H9 (cell line): ENCODE data around the gene DPP8. TPM values are rescaled to one million over a fixed set of nuclear protein-coding genes. Genes with fewer than 3 reads are reported as not detected.

Source experiments
- DNase-seq: peaks from one replicate; pipeline ENCODE4 v3.0.0-alpha.2; 2017
- H2AFZ ChIP-seq: one replicate; pipeline ENCODE4 v1.6.1; 2013; ENCODE audit warnings: mild to moderate bottlenecking, low read length, control low read depth, moderate library complexity
- H2AK5ac ChIP-seq: 2 replicates; pipeline ENCODE4 v1.6.1; 2013; ENCODE audit warnings: low read length, control low read depth, mixed read lengths; ENCODE audit not compliant: insufficient read length
- H2BK120ac ChIP-seq: one replicate; pipeline ENCODE4 v1.6.1; 2013; ENCODE audit warnings: low read depth, mild to moderate bottlenecking, low read length, control low read depth, inconsistent platforms; ENCODE audit not compliant: poor library complexity, severe bottlenecking
- H2BK12ac ChIP-seq: 2 replicates; pipeline ENCODE4 v1.6.1; 2013; ENCODE audit warnings: low read length, control low read depth, mixed read lengths, low read depth; ENCODE audit not compliant: insufficient read length
- H2BK15ac ChIP-seq: 2 replicates; pipeline ENCODE4 v1.6.1; 2013; ENCODE audit warnings: low read depth, low read length, control low read depth
- H2BK20ac ChIP-seq: one replicate; pipeline ENCODE4 v1.6.1; 2013; ENCODE audit warnings: low read depth, mild to moderate bottlenecking, low read length, control low read depth, inconsistent platforms; ENCODE audit not compliant: poor library complexity, severe bottlenecking
- H2BK5ac ChIP-seq: 2 replicates; pipeline ENCODE4 v1.6.1; 2013; ENCODE audit warnings: low read length, control low read depth, mixed read lengths; ENCODE audit not compliant: insufficient read length
- H3K14ac ChIP-seq: 2 replicates; pipeline ENCODE4 v1.6.1; 2013; ENCODE audit warnings: low read length, control low read depth; ENCODE audit not compliant: insufficient read depth
- H3K18ac ChIP-seq: 2 replicates; pipeline ENCODE4 v1.6.1; 2013; ENCODE audit warnings: low read depth, mild to moderate bottlenecking, mixed read lengths, low read length, control low read depth; ENCODE audit not compliant: insufficient read length
- H3K23ac ChIP-seq: 2 replicates; pipeline ENCODE4 v1.6.1; 2013; ENCODE audit warnings: low read length, control low read depth, mixed read lengths, low read depth; ENCODE audit not compliant: insufficient read length
- H3K23me2 ChIP-seq: 2 replicates; pipeline ENCODE4 v1.6.1; 2013; ENCODE audit warnings: low read depth, mild to moderate bottlenecking, mixed read lengths, low read length, control low read depth; ENCODE audit not compliant: insufficient read length, poor library complexity, severe bottlenecking
- H3K27ac ChIP-seq: 2 replicates; pipeline ENCODE4 v1.5.1; 2013; ENCODE audit warnings: low read length, control low read depth, mixed read lengths, low read depth; ENCODE audit not compliant: insufficient read length
- H3K27me3 ChIP-seq: 2 replicates; pipeline ENCODE4 v1.6.1; 2013; ENCODE audit warnings: low read length, control low read depth, inconsistent platforms; ENCODE audit not compliant: insufficient read depth
- H3K4ac ChIP-seq: 2 replicates; pipeline ENCODE4 v1.6.1; 2013; ENCODE audit warnings: low read depth, mild to moderate bottlenecking, control low read depth, inconsistent platforms, low read length, moderate library complexity
- H3K4me1 ChIP-seq: 2 replicates; pipeline ENCODE4 v1.6.1; 2013; ENCODE audit warnings: low read length, control low read depth, inconsistent platforms; ENCODE audit not compliant: insufficient read depth
- H3K4me2 ChIP-seq: 2 replicates; pipeline ENCODE4 v1.6.1; 2013; ENCODE audit warnings: low read length, control low read depth, mixed read lengths; ENCODE audit not compliant: insufficient read length, insufficient read depth
- H3K56ac ChIP-seq: 2 replicates; pipeline ENCODE4 v1.6.1; 2013; ENCODE audit warnings: low read depth, mild to moderate bottlenecking, mixed read lengths, low read length, control low read depth; ENCODE audit not compliant: insufficient read length
- H3K79me1 ChIP-seq: 2 replicates; pipeline ENCODE4 v1.6.1; 2013; ENCODE audit warnings: low read depth, mild to moderate bottlenecking, moderate library complexity, low read length, control low read depth, inconsistent platforms; ENCODE audit not compliant: insufficient read depth, poor library complexity, severe bottlenecking
- H3K79me2 ChIP-seq: 2 replicates; pipeline ENCODE4 v1.6.1; 2013; ENCODE audit warnings: low read length, control low read depth, inconsistent platforms; ENCODE audit not compliant: insufficient read depth
- H3K9ac ChIP-seq: 2 replicates; pipeline ENCODE4 v1.6.1; 2013; ENCODE audit warnings: low read length, control low read depth, mixed read lengths; ENCODE audit not compliant: insufficient read length; ENCODE audit errors: extremely low read depth
- H3K9me3 ChIP-seq: one replicate; pipeline ENCODE4 v1.6.1; 2013; ENCODE audit warnings: low read depth, low read length, inconsistent platforms; ENCODE audit not compliant: control insufficient read depth
- H3T11ph ChIP-seq: one replicate; pipeline ENCODE4 v1.6.1; 2013; ENCODE audit warnings: mild to moderate bottlenecking, low read length, control low read depth, inconsistent platforms
- H4K20me1 ChIP-seq: one replicate; pipeline ENCODE4 v1.6.1; 2013; ENCODE audit not compliant: control insufficient read depth, insufficient read length, insufficient read depth
- H4K5ac ChIP-seq: 2 replicates; pipeline ENCODE4 v1.6.1; 2013; ENCODE audit warnings: low read depth, mild to moderate bottlenecking, mixed read lengths, low read length, control low read depth; ENCODE audit not compliant: insufficient read length
- H4K8ac ChIP-seq: replicated peaks from 2 replicates; pipeline ENCODE4 v1.6.1; 2013; ENCODE audit warnings: low read length, control low read depth, mixed read lengths, low read depth; ENCODE audit not compliant: insufficient read length
- H4K91ac ChIP-seq: 2 replicates; pipeline ENCODE4 v1.6.1; 2013; ENCODE audit warnings: low read depth, mild to moderate bottlenecking, moderate library complexity, mixed read lengths, low read length, control low read depth; ENCODE audit not compliant: insufficient read length
- H3K27ac Mint-ChIP-seq, 3 experiments: 2 replicates in 2 of 3; 3 replicates in 1 of 3; pipeline ENCODE4 v1.8.0; 2020 to 2021; ENCODE audit warnings: mixed read lengths in 3 of 3, mild to moderate bottlenecking in 1 of 3, moderate library complexity in 1 of 3
- H3K27me3 Mint-ChIP-seq: 2 replicates; pipeline ENCODE4 v1.8.0; 2021; ENCODE audit warnings: low read depth, mild to moderate bottlenecking, moderate library complexity, mixed read lengths
- H3K36me3 Mint-ChIP-seq, 3 experiments: 2 replicates in 2 of 3; 3 replicates in 1 of 3; pipeline ENCODE4 v1.8.0; 2020 to 2021; ENCODE audit warnings: low read depth in 3 of 3, mixed read lengths in 3 of 3; ENCODE audit not compliant: insufficient read depth in 1 of 3
- H3K4me1 Mint-ChIP-seq, 2 experiments: 2 replicates each; pipeline ENCODE4 v1.8.0; 2020; ENCODE audit warnings: mixed read lengths in 2 of 2
- H3K4me3 Mint-ChIP-seq, 2 experiments: 2 replicates in 1 of 2; 3 replicates in 1 of 2; pipeline ENCODE4 v1.8.0; 2020 to 2021; ENCODE audit warnings: mild to moderate bottlenecking in 2 of 2, mixed read lengths in 2 of 2, moderate library complexity in 1 of 2
- H3K9me3 Mint-ChIP-seq, 2 experiments: 2 replicates in 1 of 2; 3 replicates in 1 of 2; pipeline ENCODE4 v1.8.0; 2020; ENCODE audit warnings: mild to moderate bottlenecking in 2 of 2, mixed read lengths in 2 of 2, moderate library complexity in 1 of 2
- WGBS: extraction: QIAGEN DNeasy Blood & Tissue Kit; methylation state at CpG from one replicate; pipeline ENCODE4 v1.1.7; 2013; ENCODE audit warnings: missing lambda C conversion rate, low lambda C conversion rate, mixed read lengths; ENCODE audit not compliant: insufficient read length; ENCODE audit errors: extremely low coverage; 5-methylcytosine and 5-hydroxymethylcytosine counted together
- total RNA-seq: library from RNA; stranded (reverse); gene quantifications from 2 replicates; pipeline ENCODE4 v1.2.1, GENCODE V29; 2021
- TF ChIP-seq, protein P1 (sequence below): fragments of 200-600 bp; sonication (generic); conservative IDR thresholded peaks from 3 replicates; pipeline ENCODE4 v1.8.0; 2021; ENCODE audit warnings: antibody characterized with exemption, mild to moderate bottlenecking

Gene DPP8
- total RNA-seq, 1 experiment from 2014 or later = 26.6 TPM

DNA sequence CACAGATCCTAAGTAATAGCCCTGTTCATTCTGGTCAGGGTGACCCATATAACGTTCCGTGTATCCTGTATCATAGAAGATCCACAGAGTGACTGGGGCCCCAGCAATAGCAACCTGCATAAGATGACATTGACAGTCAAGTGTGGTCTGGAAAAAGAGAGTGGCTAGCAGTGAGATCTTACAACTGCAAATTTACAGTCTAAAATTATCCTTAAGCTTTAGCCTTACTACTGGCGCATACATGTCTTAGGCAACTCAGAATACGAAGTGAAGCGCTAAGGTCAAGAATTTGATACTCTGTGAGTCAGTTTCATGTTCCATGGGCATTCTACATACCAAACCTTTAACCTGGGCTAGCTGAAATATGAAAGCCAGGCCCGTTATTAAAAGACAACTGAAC lies 65.5 kb downstream of the DPP8 start:
- H4K8ac ChIP-seq = no peak overlapping the region
- H2AK5ac ChIP-seq = no peak overlapping the region
- H3K27me3 ChIP-seq = no peaks in the 10 kb centered on the region
- no peak overlapping the region for H3K14ac ChIP-seq
- no peak overlapping the region for H4K5ac ChIP-seq
- Mint-ChIP-seq H3K36me3 (peaks cover 14 to 54% (median 38%) of the 10 kb centered on the region in 3 experiments; a peak in 6 of 7 replicates), H3K4me3 (no peak overlapping the region), H3K4me1 (no peaks in the 10 kb centered on the region), H3K9me3 (no peaks in the 10 kb centered on the region), H3K27ac (0 out of 7 replicates have a peak overlapping the region, but pooled peaks of 1 of the 3 experiments have one; percentile 46), H3K27me3 (no peaks in the 10 kb centered on the region)
- no peak overlapping the region for H3K27ac ChIP-seq
- DNase-seq = no peak
- WGBS = no CpG with 5 or more reads among the region's 6 CpGs
- H2BK12ac ChIP-seq = no peak overlapping the region
- H3T11ph ChIP-seq = no peak overlapping the region
- no peak overlapping the region for H3K18ac ChIP-seq
- H3K23me2 ChIP-seq = no peaks in the 10 kb centered on the region
- H2BK120ac ChIP-seq = no peak overlapping the region
- H2BK20ac ChIP-seq = no peak overlapping the region
- no peaks in the 10 kb centered on the region for H3K79me1 ChIP-seq
- H4K20me1 ChIP-seq = no peaks in the 10 kb centered on the region
- H2BK15ac ChIP-seq = no peak overlapping the region
- no peak overlapping the region for H4K91ac ChIP-seq
- H3K56ac ChIP-seq = no peak overlapping the region
- no peak overlapping the region for H2AFZ ChIP-seq
- H2BK5ac ChIP-seq = no peak overlapping the region
- H3K4me2 ChIP-seq = no peak overlapping the region
- H3K4ac ChIP-seq = no peak overlapping the region
- H3K79me2 ChIP-seq = peaks cover 2% of the 10 kb centered on the region; the same call in 1 of the 2 replicates
- no peak overlapping the region for H3K9ac ChIP-seq
- TF ChIP-seq, protein P1, sequence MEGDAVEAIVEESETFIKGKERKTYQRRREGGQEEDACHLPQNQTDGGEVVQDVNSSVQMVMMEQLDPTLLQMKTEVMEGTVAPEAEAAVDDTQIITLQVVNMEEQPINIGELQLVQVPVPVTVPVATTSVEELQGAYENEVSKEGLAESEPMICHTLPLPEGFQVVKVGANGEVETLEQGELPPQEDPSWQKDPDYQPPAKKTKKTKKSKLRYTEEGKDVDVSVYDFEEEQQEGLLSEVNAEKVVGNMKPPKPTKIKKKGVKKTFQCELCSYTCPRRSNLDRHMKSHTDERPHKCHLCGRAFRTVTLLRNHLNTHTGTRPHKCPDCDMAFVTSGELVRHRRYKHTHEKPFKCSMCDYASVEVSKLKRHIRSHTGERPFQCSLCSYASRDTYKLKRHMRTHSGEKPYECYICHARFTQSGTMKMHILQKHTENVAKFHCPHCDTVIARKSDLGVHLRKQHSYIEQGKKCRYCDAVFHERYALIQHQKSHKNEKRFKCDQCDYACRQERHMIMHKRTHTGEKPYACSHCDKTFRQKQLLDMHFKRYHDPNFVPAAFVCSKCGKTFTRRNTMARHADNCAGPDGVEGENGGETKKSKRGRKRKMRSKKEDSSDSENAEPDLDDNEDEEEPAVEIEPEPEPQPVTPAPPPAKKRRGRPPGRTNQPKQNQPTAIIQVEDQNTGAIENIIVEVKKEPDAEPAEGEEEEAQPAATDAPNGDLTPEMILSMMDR = no peak
- H3K9me3 ChIP-seq = no peaks in the 10 kb centered on the region
- H3K4me1 ChIP-seq = no peaks in the 10 kb centered on the region
- no peak overlapping the region for H3K23ac ChIP-seq
